Caco-2 (cell line): Measurements from ENCODE around the gene CYP2S1. TPM values are rescaled to one million over a fixed set of nuclear protein-coding genes. Genes with fewer than 3 reads are reported as not detected.

Source experiments
- BruUV-seq: library from RNA; stranded (reverse); fragments of 400-500 nt; replicated peaks from 2 replicates; lab custom pipeline; 2021; lab: Mats Ljungman, UMichigan
- CTCF ChIA-PET: fragments of 300-600 bp; sonication (Branson Sonifier 250); formaldehyde crosslinking; loops from one replicate; lab custom pipeline; 2022; ENCODE audit warnings: antibody characterized with exemption; lab: Charles Lee
- POLR2A ChIA-PET: fragments of 300-600 bp; sonication (Branson Sonifier 250); formaldehyde crosslinking; loops from one replicate; lab custom pipeline; 2022; ENCODE audit warnings: antibody characterized with exemption; lab: Charles Lee
- DNase-seq, 2 experiments: peaks; one replicate each; pipeline versions ENCODE4 v3.0.0 to v3.0.0-alpha.2; 2020 to 2022
- H3K27me3 ChIP-seq: replicated peaks from 2 replicates; pipeline ENCODE4 v1.6.0; 2011; ENCODE audit warnings: low read length; ENCODE audit not compliant: control insufficient read depth, insufficient read depth
- H3K36me3 ChIP-seq: 2 replicates; pipeline ENCODE4 v1.5.1; 2011; ENCODE audit warnings: low read length; ENCODE audit not compliant: control insufficient read depth, insufficient read depth
- H3K4me1 ChIP-seq: fragments of 250-450 bp; sonication (Bioruptor Pico); 2 replicates; pipeline ENCODE4 v1.5.1; 2020; ENCODE audit warnings: mild to moderate bottlenecking
- H3K4me3 ChIP-seq: 2 replicates; pipeline ENCODE4 v1.5.1; 2011; ENCODE audit warnings: low read depth, mild to moderate bottlenecking, control low read depth, low read length
- H3K9me3 ChIP-seq: fragments of 250-450 bp; sonication (Bioruptor Pico); 2 replicates; pipeline ENCODE4 v1.5.1; 2020; ENCODE audit warnings: mild to moderate bottlenecking, moderate library complexity
- H3K27ac Mint-ChIP-seq: one replicate; pipeline ENCODE4 v1.8.0; 2022; ENCODE audit warnings: mixed read lengths; ENCODE audit not compliant: unreplicated experiment
- H3K27me3 Mint-ChIP-seq: one replicate; pipeline ENCODE4 v1.8.0; 2022; ENCODE audit warnings: mixed read lengths; ENCODE audit not compliant: insufficient read depth, unreplicated experiment
- H3K36me3 Mint-ChIP-seq: one replicate; pipeline ENCODE4 v1.8.0; 2022; ENCODE audit warnings: mild to moderate bottlenecking, mixed read lengths; ENCODE audit not compliant: insufficient read depth, unreplicated experiment
- H3K4me1 Mint-ChIP-seq: one replicate; pipeline ENCODE4 v1.8.0; 2022; ENCODE audit warnings: low read depth, mixed read lengths; ENCODE audit not compliant: unreplicated experiment
- H3K4me3 Mint-ChIP-seq: one replicate; pipeline ENCODE4 v1.8.0; 2022; ENCODE audit warnings: mild to moderate bottlenecking, moderate library complexity, mixed read lengths; ENCODE audit not compliant: unreplicated experiment
- H3K9me3 Mint-ChIP-seq: one replicate; pipeline ENCODE4 v1.8.0; 2022; ENCODE audit warnings: mixed read lengths; ENCODE audit not compliant: unreplicated experiment
- CTCF ChIP-seq, 2 experiments: fragments of 200-600 bp in 1 of 2; IDR thresholded peaks; 1 replicate in 1 of 2; 2 replicates in 1 of 2; pipeline versions ENCODE4 v1.5.1 to v1.8.0; 2011 to 2022; ENCODE audit warnings: antibody characterized with exemption in 1 of 2, control low read depth in 1 of 2, inconsistent platforms in 1 of 2, low read depth in 1 of 2, low read length in 1 of 2, mild to moderate bottlenecking in 1 of 2, moderate library complexity in 1 of 2; ENCODE audit not compliant: insufficient read depth in 1 of 2, severe bottlenecking in 1 of 2, unreplicated experiment in 1 of 2
- intact Hi-C: fragments of 100-400 bp; cut with micrococcal nuclease; formaldehyde crosslinking; loops from one replicate; pipeline ENCODE4 v1.10.0; 2022; ENCODE audit not compliant: unreplicated experiment
- total RNA-seq: library from RNA; stranded (reverse); gene quantifications from 2 replicates; pipeline ENCODE4 v1.2.3, GENCODE V29; 2022

Gene CYP2S1
- total RNA-seq, 1 experiment from 2014 or later = 56.0 TPM

GRCh38 chr19:41220811-41221210, 27.8 kb downstream of the CYP2S1 start:
- H3K9me3 Mint-ChIP-seq = no peaks in the 10 kb centered on the region
- no peak overlapping the region for H3K4me3 Mint-ChIP-seq
- no peak overlapping the region for H3K27ac Mint-ChIP-seq
- BruUV-seq = no TSS peak
- no peaks in the 10 kb centered on the region for H3K27me3 Mint-ChIP-seq
- Histone ChIP-seq H3K9me3 (no peaks in the 10 kb centered on the region), H3K4me3 (no peak overlapping the region), H3K36me3 (no peaks in the 10 kb centered on the region), H3K27me3 (no peaks in the 10 kb centered on the region), H3K4me1 (peaks cover 18% of the 10 kb centered on the region; the same call in 1 of the 2 replicates)
- no peaks in the 10 kb centered on the region for H3K36me3 Mint-ChIP-seq
- DNase-seq = no peak
- intact Hi-C loops = no loop called here
- CTCF ChIA-PET = interaction anchor here (0.5 to 1.4 kb wide), 4 partner anchors 17 to 106 kb away, joined by 4 to 5 read pairs (median 4); partner anchors contain the start of gene CYP2F1
- TF ChIP-seq CTCF (IDR thresholded peaks at IDR 0.05; ENCODE audit: insufficient read depth in 1 of 2, low read depth in 1 of 2, low read length in 1 of 2, severe bottlenecking in 1 of 2, unreplicated experiment in 1 of 2) = no peak
- POLR2A ChIA-PET = no interaction called here
- peaks cover 44% of the 10 kb centered on the region for H3K4me1 Mint-ChIP-seq

- H3K36me3 Mint-ChIP-seq = no peaks in the 10 kb centered on the region
- intact Hi-C loops = no loop called here
- no TSS peak for BruUV-seq
- DNase-seq = no peak
- CTCF ChIA-PET = interaction anchor here (0.5 to 1.4 kb wide), 2 partner anchors 34 to 41 kb away, joined by 3 to 5 read pairs; no protein-coding TSS in a partner anchor
- POLR2A ChIA-PET = no interaction called here
- no peak overlapping the region for H3K27ac Mint-ChIP-seq
- TF ChIP-seq CTCF (IDR thresholded peaks at IDR 0.05; ENCODE audit: insufficient read depth in 1 of 2, low read depth in 1 of 2, low read length in 1 of 2, severe bottlenecking in 1 of 2, unreplicated experiment in 1 of 2) = no peak
- no peaks in the 10 kb centered on the region for H3K27me3 Mint-ChIP-seq
- Histone ChIP-seq H3K36me3 (no peaks in the 10 kb centered on the region), H3K9me3 (no peaks in the 10 kb centered on the region), H3K4me3 (no peak overlapping the region), H3K4me1 (peaks cover 19% of the 10 kb centered on the region; the same call in 1 of the 2 replicates), H3K27me3 (no peaks in the 10 kb centered on the region)
- H3K4me1 Mint-ChIP-seq = peaks cover 42% of the 10 kb centered on the region
- no peaks in the 10 kb centered on the region for H3K9me3 Mint-ChIP-seq
- H3K4me3 Mint-ChIP-seq = no peak overlapping the region
Observed at GRCh38 chr19:41221514-41222205, 28.6 kb downstream of the CYP2S1 start.

- Mint-ChIP-seq H3K4me1 (peaks cover 40% of the 10 kb centered on the region), H3K27ac (no peak overlapping the region), H3K27me3 (no peaks in the 10 kb centered on the region), H3K4me3 (no peak overlapping the region), H3K36me3 (no peaks in the 10 kb centered on the region), H3K9me3 (no peaks in the 10 kb centered on the region)
- TF ChIP-seq CTCF (IDR thresholded peaks at IDR 0.05; ENCODE audit: insufficient read depth in 1 of 2, low read depth in 1 of 2, low read length in 1 of 2, severe bottlenecking in 1 of 2, unreplicated experiment in 1 of 2) = no peak
- ChIA-PET CTCF (no interaction called here), POLR2A (no interaction called here)
- DNase-seq = no peak
- no TSS peak for BruUV-seq
- H3K27me3 ChIP-seq = no peaks in the 10 kb centered on the region
- H3K9me3 ChIP-seq = no peaks in the 10 kb centered on the region
- intact Hi-C loops = no loop called here
- no peak overlapping the region for H3K4me3 ChIP-seq
- H3K4me1 ChIP-seq = peaks cover 19% of the 10 kb centered on the region; the same call in 1 of the 2 replicates
- H3K36me3 ChIP-seq = no peaks in the 10 kb centered on the region
Observed at GRCh38 chr19:41222240-41222639, 29.2 kb downstream of the CYP2S1 start.
